ENCODE data around the gene DCC. TPM values are rescaled to one million over a fixed set of nuclear protein-coding genes. Genes with fewer than 3 reads are reported as not detected.

DCC gene
- total RNA-seq, 3 donors from 2014 or later: under 0.01 to 1.6 (median 0.15) TPM

DNA sequence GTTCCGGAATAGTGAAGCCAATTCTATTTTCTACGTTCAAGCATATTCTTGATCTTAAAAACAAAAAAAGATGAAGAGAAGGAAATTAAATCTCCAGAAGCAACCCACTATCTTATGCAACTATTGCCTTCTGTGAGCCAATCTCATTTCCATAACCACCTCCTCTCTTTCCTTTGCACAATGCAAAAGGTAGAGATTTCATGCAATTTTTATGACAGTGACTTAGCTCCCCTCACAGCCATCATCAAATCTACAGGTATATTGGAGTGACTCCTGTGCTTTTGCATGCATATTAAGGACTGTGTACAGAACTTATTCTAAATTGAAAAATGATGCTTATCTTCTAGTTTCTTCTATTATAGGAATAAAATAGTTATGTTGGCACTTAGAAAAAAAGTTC lies 191.8 kb downstream of the DCC start:
- TF ChIP-seq POLR2AphosphoS5 (IDR thresholded peaks at IDR 0.05): no peak
- TF ChIP-seq, protein P1, sequence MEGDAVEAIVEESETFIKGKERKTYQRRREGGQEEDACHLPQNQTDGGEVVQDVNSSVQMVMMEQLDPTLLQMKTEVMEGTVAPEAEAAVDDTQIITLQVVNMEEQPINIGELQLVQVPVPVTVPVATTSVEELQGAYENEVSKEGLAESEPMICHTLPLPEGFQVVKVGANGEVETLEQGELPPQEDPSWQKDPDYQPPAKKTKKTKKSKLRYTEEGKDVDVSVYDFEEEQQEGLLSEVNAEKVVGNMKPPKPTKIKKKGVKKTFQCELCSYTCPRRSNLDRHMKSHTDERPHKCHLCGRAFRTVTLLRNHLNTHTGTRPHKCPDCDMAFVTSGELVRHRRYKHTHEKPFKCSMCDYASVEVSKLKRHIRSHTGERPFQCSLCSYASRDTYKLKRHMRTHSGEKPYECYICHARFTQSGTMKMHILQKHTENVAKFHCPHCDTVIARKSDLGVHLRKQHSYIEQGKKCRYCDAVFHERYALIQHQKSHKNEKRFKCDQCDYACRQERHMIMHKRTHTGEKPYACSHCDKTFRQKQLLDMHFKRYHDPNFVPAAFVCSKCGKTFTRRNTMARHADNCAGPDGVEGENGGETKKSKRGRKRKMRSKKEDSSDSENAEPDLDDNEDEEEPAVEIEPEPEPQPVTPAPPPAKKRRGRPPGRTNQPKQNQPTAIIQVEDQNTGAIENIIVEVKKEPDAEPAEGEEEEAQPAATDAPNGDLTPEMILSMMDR (IDR thresholded peaks at IDR 0.05): no peak
- TF ChIP-seq POLR2A (IDR thresholded peaks at IDR 0.05): no peak
- no peak overlapping the region for H3K4me3 ChIP-seq
- no peaks in the 10 kb centered on the region for H3K9me3 ChIP-seq
- no peaks in the 10 kb centered on the region for H3K27me3 ChIP-seq
- no peak overlapping the region for H3K27ac ChIP-seq
- H3K4me1 ChIP-seq: no peaks in the 10 kb centered on the region
- no peak for DNase-seq (ENCODE audit: low spot score in 2 of 2)
- intact Hi-C loops (cut with DNase I; ENCODE audit: low total_unique reads): no loop called here
- H3K36me3 ChIP-seq: no peaks in the 10 kb centered on the region

DNA sequence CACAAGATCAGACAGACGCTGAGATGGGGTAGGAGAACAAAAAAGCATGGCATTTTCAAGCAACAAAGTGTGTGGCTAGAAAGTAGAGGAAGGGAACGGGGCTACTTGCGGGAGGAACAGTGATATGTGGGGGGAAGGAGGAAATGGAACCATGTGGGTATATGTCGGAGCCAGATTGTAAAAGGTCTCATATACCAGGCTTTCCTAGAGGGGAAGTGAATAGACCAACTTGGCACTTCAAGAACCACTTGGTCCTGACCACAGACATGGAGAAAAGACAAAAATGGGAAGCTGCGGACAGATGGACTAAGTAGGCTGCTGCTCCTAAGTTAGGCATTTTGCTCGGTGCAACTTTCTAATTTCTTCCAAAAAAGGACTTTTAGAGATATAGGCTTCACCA lies 196.0 kb downstream of the DCC start:
- Histone ChIP-seq H3K4me1 (no peaks in the 10 kb centered on the region), H3K36me3 (no peaks in the 10 kb centered on the region), H3K27me3 (no peaks in the 10 kb centered on the region), H3K9me3 (no peaks in the 10 kb centered on the region), H3K27ac (no peak overlapping the region), H3K4me3 (no peak overlapping the region)
- DNase-seq (ENCODE audit: low spot score in 2 of 2): no peak
- intact Hi-C loops (cut with DNase I; ENCODE audit: low total_unique reads): no loop called here
- TF ChIP-seq POLR2AphosphoS5 (IDR thresholded peaks at IDR 0.05) (no peak), POLR2A (IDR thresholded peaks at IDR 0.05) (no peak)
- TF ChIP-seq, protein P1 (IDR thresholded peaks at IDR 0.05): no peak

DNA sequence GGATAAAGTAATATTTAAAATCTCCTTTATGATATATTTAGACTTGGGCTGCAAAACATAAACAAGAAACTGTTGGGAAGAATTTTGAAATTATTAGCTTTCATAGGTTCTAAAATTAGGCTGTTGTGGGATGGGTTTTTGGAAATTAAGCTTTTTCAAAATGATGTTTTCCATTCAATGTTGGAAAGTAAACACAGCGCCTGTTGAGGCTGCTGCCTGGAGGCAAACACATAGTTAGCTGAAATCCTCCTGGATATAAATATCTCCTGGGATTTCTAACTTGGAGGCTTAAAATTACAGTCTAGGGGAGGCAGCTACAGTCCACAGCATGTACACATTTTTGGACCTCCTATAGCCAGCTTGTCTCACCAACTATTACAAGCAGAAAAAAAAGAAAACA lies 197.3 kb downstream of the DCC start:
- Histone ChIP-seq H3K27ac (no peak overlapping the region), H3K4me3 (no peak overlapping the region), H3K36me3 (no peaks in the 10 kb centered on the region), H3K27me3 (no peaks in the 10 kb centered on the region), H3K9me3 (no peaks in the 10 kb centered on the region), H3K4me1 (no peaks in the 10 kb centered on the region)
- intact Hi-C loops (cut with DNase I; ENCODE audit: low total_unique reads): no loop called here
- DNase-seq (ENCODE audit: low spot score in 2 of 2): no peak
- no peak for TF ChIP-seq POLR2A (IDR thresholded peaks at IDR 0.05)
- TF ChIP-seq POLR2AphosphoS5 (IDR thresholded peaks at IDR 0.05): no peak
- TF ChIP-seq, protein P1 (IDR thresholded peaks at IDR 0.05): no peak

DNA sequence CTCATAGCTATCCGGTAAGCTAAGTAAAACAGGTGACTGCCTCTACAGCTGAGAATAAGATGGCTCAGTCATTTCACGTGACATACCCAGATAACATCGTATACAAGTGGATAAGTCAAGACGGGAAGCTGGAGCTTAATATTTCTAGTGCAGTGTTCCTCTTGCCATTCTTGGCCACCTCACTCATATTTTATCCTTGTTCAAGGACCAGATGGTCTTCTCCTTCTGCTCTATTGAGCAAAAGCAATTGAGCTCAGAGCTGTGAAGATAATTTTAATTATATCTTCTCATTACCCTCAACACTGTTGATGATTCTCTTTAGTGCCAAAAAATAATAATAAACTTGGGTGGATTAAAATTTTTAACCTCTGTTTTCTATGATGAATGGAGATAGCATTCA lies 201.1 kb downstream of the DCC start:
- intact Hi-C loops (cut with DNase I; ENCODE audit: low total_unique reads): no loop called here
- no peaks in the 10 kb centered on the region for H3K4me1 ChIP-seq
- DNase-seq (ENCODE audit: low spot score in 2 of 2): no peak
- no peak overlapping the region for H3K27ac ChIP-seq
- no peak for TF ChIP-seq POLR2AphosphoS5 (IDR thresholded peaks at IDR 0.05)
- TF ChIP-seq, protein P1 (IDR thresholded peaks at IDR 0.05): no peak
- TF ChIP-seq POLR2A (IDR thresholded peaks at IDR 0.05): no peak
- no peaks in the 10 kb centered on the region for H3K9me3 ChIP-seq
- no peaks in the 10 kb centered on the region for H3K36me3 ChIP-seq
- no peaks in the 10 kb centered on the region for H3K27me3 ChIP-seq
- no peak overlapping the region for H3K4me3 ChIP-seq

DNA sequence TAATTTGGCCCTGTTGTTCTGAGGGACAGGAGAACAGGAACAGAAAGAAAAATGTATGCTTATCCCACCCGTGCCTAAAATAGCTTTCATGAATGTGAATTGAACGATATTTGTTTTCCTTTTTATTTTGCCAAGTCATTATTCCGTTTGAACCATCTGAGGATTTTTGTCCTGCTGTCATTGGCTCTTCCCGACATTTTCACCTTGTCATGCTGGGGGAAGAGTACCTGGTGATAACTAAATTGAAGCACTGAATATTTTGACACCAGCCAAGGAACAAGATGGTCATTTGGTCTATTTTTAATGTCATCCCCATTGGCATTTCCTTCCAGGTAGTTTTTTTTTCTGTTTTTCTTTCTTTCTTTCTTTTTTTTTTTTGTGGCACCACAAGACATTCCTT lies 204.1 kb downstream of the DCC start:
- TF ChIP-seq POLR2AphosphoS5 (IDR thresholded peaks at IDR 0.05): no peak
- no peak for TF ChIP-seq POLR2A (IDR thresholded peaks at IDR 0.05)
- TF ChIP-seq, protein P1 (IDR thresholded peaks at IDR 0.05): no peak
- no peaks in the 10 kb centered on the region for H3K27me3 ChIP-seq
- DNase-seq (ENCODE audit: low spot score in 2 of 2): no peak
- H3K27ac ChIP-seq: no peak overlapping the region
- no peak overlapping the region for H3K4me3 ChIP-seq
- no peaks in the 10 kb centered on the region for H3K36me3 ChIP-seq
- intact Hi-C loops (cut with DNase I; ENCODE audit: low total_unique reads): no loop called here
- H3K9me3 ChIP-seq: no peaks in the 10 kb centered on the region
- no peaks in the 10 kb centered on the region for H3K4me1 ChIP-seq
